GM12878 (cell line): Measurements from ENCODE around the gene SYT12. TPM values are rescaled to one million over a fixed set of nuclear protein-coding genes. Genes with fewer than 3 reads are reported as not detected.

Experiments used
- ATAC-seq: fragments of 200-7000 bp; cut with Tn5 transposase; 3 replicates; pipeline ENCODE4 v1.9.1; 2020; ENCODE audit warnings: mild to moderate bottlenecking, moderate library complexity
- BruUV-seq: library from RNA; stranded (reverse); fragments of 400-500 nt; replicated peaks from 2 replicates; lab custom pipeline; 2021; lab: Mats Ljungman, UMichigan
- CTCF ChIA-PET: fragments of 300-600 bp; sonication (Branson Sonifier 250); formaldehyde crosslinking; extraction: SDS; loops from one replicate; lab custom pipeline; 2021; ENCODE audit warnings: inconsistent platforms; lab: Yijun Ruan, JAX
- POLR2A ChIA-PET: fragments of 350-600 bp; formaldehyde crosslinking; extraction: SDS; loops from one replicate; lab custom pipeline; 2021; ENCODE audit warnings: inconsistent platforms; lab: Charles Lee
- RAD21 ChIA-PET: fragments of 300-600 bp; sonication (Branson Sonifier 250); formaldehyde crosslinking; loops from one replicate; lab custom pipeline; 2023; ENCODE audit warnings: antibody characterized with exemption; ENCODE audit not compliant: unreplicated experiment; lab: Charles Lee
- SMC1A ChIA-PET: fragments of 300-600 bp; sonication (Branson Sonifier 250); formaldehyde crosslinking; loops from one replicate; lab custom pipeline; 2023; ENCODE audit not compliant: unreplicated experiment, uncharacterized antibody; lab: Charles Lee
- DNase-seq: peaks from one replicate; pipeline ENCODE4 v3.0.0-alpha.2; 2011; ENCODE audit warnings: low read depth, low spot score
- FAIRE-seq: peaks from 3 replicates; lab custom pipeline; 2011; peaks lifted over from hg19 to GRCh38; lab: Jason Lieb, UNC
- H2AFZ ChIP-seq: 2 replicates; pipeline ENCODE4 v1.6.0; 2011; ENCODE audit warnings: low read depth, low read length, control low read depth; ENCODE audit not compliant: control insufficient read depth
- H3K27ac ChIP-seq: 2 replicates; pipeline ENCODE4 v1.5.1; 2011; ENCODE audit warnings: control low read depth; ENCODE audit not compliant: control insufficient read depth, insufficient read depth
- H3K27me3 ChIP-seq, 2 experiments: replicated peaks in 1 of 2; 2 replicates each; pipeline versions ENCODE4 v1.6.0 to v1.6.1; 2011; ENCODE audit warnings: low read length in 1 of 2; ENCODE audit not compliant: control insufficient read depth in 2 of 2, insufficient read depth in 2 of 2
- H3K36me3 ChIP-seq, 2 experiments: 2 replicates each; pipeline ENCODE4 v1.5.1; 2011; ENCODE audit warnings: low read length in 1 of 2; ENCODE audit not compliant: control insufficient read depth in 2 of 2, insufficient read depth in 2 of 2
- H3K4me1 ChIP-seq: 2 replicates; pipeline ENCODE4 v1.6.1; 2011; ENCODE audit warnings: mild to moderate bottlenecking, low read length, moderate library complexity, mixed read lengths; ENCODE audit not compliant: control insufficient read depth, insufficient read depth
- H3K4me2 ChIP-seq: 2 replicates; pipeline ENCODE4 v1.6.0; 2011; ENCODE audit warnings: control low read depth; ENCODE audit not compliant: control insufficient read depth, insufficient read depth
- H3K4me3 ChIP-seq: fragments of 200-600 bp; sonication (generic); 2 replicates; pipeline ENCODE4 v1.5.1; 2016
- H3K79me2 ChIP-seq: 2 replicates; pipeline ENCODE4 v1.6.0; 2011; ENCODE audit warnings: low read length; ENCODE audit not compliant: control insufficient read depth, insufficient read depth
- H3K9ac ChIP-seq: 2 replicates; pipeline ENCODE4 v1.8.0; 2011; ENCODE audit warnings: low read length, control low read depth, mixed read lengths; ENCODE audit not compliant: control insufficient read depth, insufficient read depth
- H3K9me3 ChIP-seq: replicated peaks from 3 replicates; pipeline ENCODE4 v1.5.1; 2011; ENCODE audit warnings: mild to moderate bottlenecking, low read length; ENCODE audit not compliant: control insufficient read depth, insufficient read depth
- H4K20me1 ChIP-seq: 2 replicates; pipeline ENCODE4 v1.6.0; 2011; ENCODE audit not compliant: control insufficient read depth, insufficient read depth
- CEBPB ChIP-seq, 2 experiments: fragments of 150-350 bp in 1 of 2; IDR thresholded peaks; 2 replicates each; pipeline ENCODE4 v1.6.1; 2012 to 2014; ENCODE audit warnings: low read depth in 2 of 2, low read length in 2 of 2, borderline replicate concordance in 1 of 2, inconsistent platforms in 1 of 2
- CHD2 ChIP-seq: IDR thresholded peaks from 2 replicates; pipeline ENCODE4 v1.6.1; 2011; ENCODE audit warnings: low read depth, low read length, improper control_type of control experiment, borderline replicate concordance
- JUND ChIP-seq: IDR thresholded peaks from 2 replicates; pipeline ENCODE4 v1.6.1; 2012; ENCODE audit warnings: low read depth, mild to moderate bottlenecking, low read length, improper control_type of control experiment, moderate library complexity
- MTA3 ChIP-seq: IDR thresholded peaks from 2 replicates; pipeline ENCODE4 v1.6.1; 2012; ENCODE audit warnings: low read length, inconsistent platforms, borderline replicate concordance
- SMAD5 ChIP-seq: IDR thresholded peaks from 2 replicates; pipeline ENCODE4 v1.6.1; 2016; ENCODE audit warnings: antibody characterized with exemption, low read depth
- WGBS: methylation state at CpG from one replicate; pipeline ENCODE4 v1.1.6; 2016; ENCODE audit warnings: low lambda C conversion rate; ENCODE audit not compliant: insufficient replicate concordance, insufficient coverage; ENCODE audit errors: missing lambda C conversion rate; 5-methylcytosine and 5-hydroxymethylcytosine counted together
- in situ Hi-C: fragments of 300-500 bp; cut with MboI; formaldehyde crosslinking; loops from 9 replicates; pipeline ENCODE4 v1.14.3; 2018; ENCODE audit warnings: mixed read lengths
- intact Hi-C: fragments of 100-400 bp; cut with micrococcal nuclease; formaldehyde crosslinking; loops from one replicate; pipeline ENCODE4 v1.14.2; 2022; ENCODE audit not compliant: unreplicated experiment
- polyA plus RNA-seq, 11 experiments: library from polyadenylated mRNA; depleted of rRNA in 4 of 11; unstranded in 6 of 11; stranded (reverse) in 5 of 11; fragments of >200 nt; fragmentation: Nextera tagmentation in 4 of 11; fragmentation: Illumina TruSeq in 1 of 11; extraction: Ambion mirVana in 4 of 11; extraction: Trizol in 1 of 11; gene quantifications; 1 replicate in 1 of 11; 2 replicates in 10 of 11; pipeline versions ENCODE4 v1.2.1 to v1.2.3, GENCODE V29; 2011 to 2016; ENCODE audit warnings: inconsistent platforms in 2 of 11, missing spikeins in 2 of 11, low read depth in 1 of 11
- total RNA-seq, 4 experiments: library from RNA; depleted of rRNA in 3 of 4; stranded (reverse); fragments of >200 nt in 3 of 4; fragmentation: Illumina TruSeq in 1 of 4; extraction: Trizol in 1 of 4; gene quantifications; 2 replicates each; pipeline versions ENCODE4 v1.2.1 to v1.2.3, GENCODE V29; 2013 to 2021
- TF ChIP-seq, protein P1 (sequence below): IDR thresholded peaks from 2 replicates; pipeline ENCODE4 v1.6.1; 2011; ENCODE audit warnings: low read depth, mild to moderate bottlenecking, low read length, moderate library complexity, borderline replicate concordance; ENCODE audit errors: extremely low read depth
- TF ChIP-seq, protein P2 (sequence below): fragments of 450-650 bp; IDR thresholded peaks from 2 replicates; pipeline ENCODE4 v1.6.1; 2018; ENCODE audit warnings: borderline replicate concordance, mild to moderate bottlenecking; ENCODE audit not compliant: partially characterized antibody
- TF ChIP-seq, protein P3 (sequence below): fragments of 450-650 bp; IDR thresholded peaks from 2 replicates; pipeline ENCODE4 v1.6.1; 2016; ENCODE audit warnings: mild to moderate bottlenecking
- TF ChIP-seq, protein P4 (sequence below): IDR thresholded peaks from 2 replicates; pipeline ENCODE4 v1.6.1; 2012; ENCODE audit warnings: low read depth, low read length, improper control_type of control experiment

Gene SYT12
- total and polyA plus RNA-seq, 10 of the 15 experiments (the other 5 are each of a cell fraction or from before 2014, with no cell fraction given), result 0.02 to 2.3 (median 0.84) TPM; not detected in 1

DNA sequence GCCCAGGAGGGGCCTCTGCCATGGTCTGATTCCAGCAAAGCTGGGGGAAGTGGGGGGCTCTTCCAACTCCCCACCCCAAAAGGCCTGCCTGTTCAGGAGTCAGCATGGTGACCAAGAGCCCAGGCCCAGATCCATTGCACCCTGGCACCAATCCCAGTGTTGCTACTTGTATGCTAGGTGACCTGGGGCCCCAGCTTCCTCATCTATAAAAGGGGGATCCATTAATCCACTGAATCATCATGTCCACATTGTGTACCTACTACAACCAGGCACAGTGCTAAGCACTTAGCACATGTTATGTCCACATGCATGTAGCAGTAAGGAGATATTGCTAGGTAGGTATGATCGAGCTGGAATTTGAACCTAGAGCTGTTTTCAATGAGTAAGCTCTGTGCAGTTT, 2.0 kb downstream of the SYT12 start:
- ChIA-PET POLR2A (no interaction called here), RAD21 (no interaction called here), SMC1A (no interaction called here), CTCF (interaction anchor here (0.6 to 1.5 kb wide), 2 partner anchors 30 to 143 kb away, joined by 4 read pairs; no protein-coding TSS in a partner anchor)
- Histone ChIP-seq H3K4me2 (no peak overlapping the region; the same call in 1 of the 2 replicates), H3K9ac (no peak overlapping the region), H3K4me3 (no peak overlapping the region), H3K36me3 (no peaks in the 10 kb centered on the region), H2AFZ (no peak overlapping the region), H4K20me1 (no peaks in the 10 kb centered on the region), H3K79me2 (no peaks in the 10 kb centered on the region), H3K27me3 (peaks cover 0 to 8% of the 10 kb centered on the region in 2 experiments; a peak in 3 of 4 replicates), H3K27ac (no peak overlapping the region), H3K4me1 (peaks cover 42% of the 10 kb centered on the region), H3K9me3 (no peaks in the 10 kb centered on the region; the same call in 2 of the 3 replicates)
- no TSS peak for BruUV-seq
- intact Hi-C loops (no loop called here), in situ Hi-C loops (no loop called here)
- ATAC-seq (no peak), FAIRE-seq (no peak), DNase-seq (no peak)
- 100% methylated on average over 1 of the region's 1 CpG for WGBS
- TF ChIP-seq, protein P1, sequence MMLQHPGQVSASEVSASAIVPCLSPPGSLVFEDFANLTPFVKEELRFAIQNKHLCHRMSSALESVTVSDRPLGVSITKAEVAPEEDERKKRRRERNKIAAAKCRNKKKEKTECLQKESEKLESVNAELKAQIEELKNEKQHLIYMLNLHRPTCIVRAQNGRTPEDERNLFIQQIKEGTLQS, result no peak
- TF ChIP-seq CHD2, result no peak
- TF ChIP-seq JUND, result no peak
- TF ChIP-seq MTA3, result no peak
- TF ChIP-seq, protein P2, sequence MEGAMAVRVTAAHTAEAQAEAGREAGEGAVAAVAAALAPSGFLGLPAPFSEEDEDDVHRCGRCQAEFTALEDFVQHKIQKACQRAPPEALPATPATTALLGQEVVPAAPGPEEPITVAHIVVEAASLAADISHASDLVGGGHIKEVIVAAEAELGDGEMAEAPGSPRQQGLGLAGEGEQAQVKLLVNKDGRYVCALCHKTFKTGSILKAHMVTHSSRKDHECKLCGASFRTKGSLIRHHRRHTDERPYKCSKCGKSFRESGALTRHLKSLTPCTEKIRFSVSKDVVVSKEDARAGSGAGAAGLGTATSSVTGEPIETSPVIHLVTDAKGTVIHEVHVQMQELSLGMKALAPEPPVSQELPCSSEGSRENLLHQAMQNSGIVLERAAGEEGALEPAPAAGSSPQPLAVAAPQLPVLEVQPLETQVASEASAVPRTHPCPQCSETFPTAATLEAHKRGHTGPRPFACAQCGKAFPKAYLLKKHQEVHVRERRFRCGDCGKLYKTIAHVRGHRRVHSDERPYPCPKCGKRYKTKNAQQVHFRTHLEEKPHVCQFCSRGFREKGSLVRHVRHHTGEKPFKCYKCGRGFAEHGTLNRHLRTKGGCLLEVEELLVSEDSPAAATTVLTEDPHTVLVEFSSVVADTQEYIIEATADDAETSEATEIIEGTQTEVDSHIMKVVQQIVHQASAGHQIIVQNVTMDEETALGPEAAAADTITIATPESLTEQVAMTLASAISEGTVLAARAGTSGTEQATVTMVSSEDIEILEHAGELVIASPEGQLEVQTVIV, result no peak
- TF ChIP-seq, protein P3, sequence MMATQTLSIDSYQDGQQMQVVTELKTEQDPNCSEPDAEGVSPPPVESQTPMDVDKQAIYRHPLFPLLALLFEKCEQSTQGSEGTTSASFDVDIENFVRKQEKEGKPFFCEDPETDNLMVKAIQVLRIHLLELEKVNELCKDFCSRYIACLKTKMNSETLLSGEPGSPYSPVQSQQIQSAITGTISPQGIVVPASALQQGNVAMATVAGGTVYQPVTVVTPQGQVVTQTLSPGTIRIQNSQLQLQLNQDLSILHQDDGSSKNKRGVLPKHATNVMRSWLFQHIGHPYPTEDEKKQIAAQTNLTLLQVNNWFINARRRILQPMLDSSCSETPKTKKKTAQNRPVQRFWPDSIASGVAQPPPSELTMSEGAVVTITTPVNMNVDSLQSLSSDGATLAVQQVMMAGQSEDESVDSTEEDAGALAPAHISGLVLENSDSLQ, result no peak
- TF ChIP-seq SMAD5, result no peak
- TF ChIP-seq, protein P4, sequence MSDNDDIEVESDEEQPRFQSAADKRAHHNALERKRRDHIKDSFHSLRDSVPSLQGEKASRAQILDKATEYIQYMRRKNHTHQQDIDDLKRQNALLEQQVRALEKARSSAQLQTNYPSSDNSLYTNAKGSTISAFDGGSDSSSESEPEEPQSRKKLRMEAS, result no peak
- TF ChIP-seq CEBPB (IDR thresholded peaks at IDR 0.05; ENCODE audit: borderline replicate concordance in 1 of 2, low read depth in 2 of 2, low read length in 2 of 2), result no peak
